HG03060 (cell line): ENCODE data around the gene TRIM49C.
"Not testable (repeated sequence)": the region's sequence is repeated elsewhere in the genome, so short reads cannot be mapped to it uniquely, and the experiment has no call there.

Source experiments
- ATAC-seq: cut with Tn5 transposase; IDR thresholded peaks from one replicate; pipeline ENCODE4 v1.9.1; 2021; ENCODE audit warnings: low read depth, moderate number of reproducible peaks; ENCODE audit not compliant: unreplicated experiment

The TRIM49C gene, protein sequence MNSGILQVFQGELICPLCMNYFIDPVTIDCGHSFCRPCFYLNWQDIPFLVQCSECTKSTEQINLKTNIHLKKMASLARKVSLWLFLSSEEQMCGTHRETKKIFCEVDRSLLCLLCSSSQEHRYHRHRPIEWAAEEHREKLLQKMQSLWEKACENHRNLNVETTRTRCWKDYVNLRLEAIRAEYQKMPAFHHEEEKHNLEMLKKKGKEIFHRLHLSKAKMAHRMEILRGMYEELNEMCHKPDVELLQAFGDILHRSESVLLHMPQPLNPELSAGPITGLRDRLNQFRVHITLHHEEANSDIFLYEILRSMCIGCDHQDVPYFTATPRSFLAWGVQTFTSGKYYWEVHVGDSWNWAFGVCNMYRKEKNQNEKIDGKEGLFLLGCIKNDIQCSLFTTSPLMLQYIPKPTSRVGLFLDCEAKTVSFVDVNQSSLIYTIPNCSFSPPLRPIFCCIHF

DNA sequence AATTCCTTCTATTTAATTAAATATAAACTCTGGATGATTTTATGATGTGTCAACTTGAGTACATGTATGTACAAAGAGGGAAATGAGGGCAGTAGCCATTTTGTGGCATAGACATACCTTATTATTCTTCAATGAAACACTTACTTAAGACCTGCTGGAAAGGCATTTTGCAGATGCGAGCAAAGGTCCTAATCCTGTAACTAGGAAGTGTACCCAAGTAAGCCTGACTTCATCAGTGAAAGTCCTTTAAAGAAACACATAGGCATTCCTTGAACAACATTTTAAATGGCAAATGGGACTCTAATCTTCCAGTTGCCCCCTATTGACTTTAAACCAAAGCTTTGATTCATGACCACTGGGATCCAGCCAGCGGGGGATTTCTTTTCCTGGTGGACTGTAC is at the start of gene TRIM49C:
TSS of gene TRIM49C (plus strand) at position 301 of the 400 bp plus-strand sequence. CDS start 4,106 bp downstream, outside the sequence.
- not testable (repeated sequence) for ATAC-seq

DNA sequence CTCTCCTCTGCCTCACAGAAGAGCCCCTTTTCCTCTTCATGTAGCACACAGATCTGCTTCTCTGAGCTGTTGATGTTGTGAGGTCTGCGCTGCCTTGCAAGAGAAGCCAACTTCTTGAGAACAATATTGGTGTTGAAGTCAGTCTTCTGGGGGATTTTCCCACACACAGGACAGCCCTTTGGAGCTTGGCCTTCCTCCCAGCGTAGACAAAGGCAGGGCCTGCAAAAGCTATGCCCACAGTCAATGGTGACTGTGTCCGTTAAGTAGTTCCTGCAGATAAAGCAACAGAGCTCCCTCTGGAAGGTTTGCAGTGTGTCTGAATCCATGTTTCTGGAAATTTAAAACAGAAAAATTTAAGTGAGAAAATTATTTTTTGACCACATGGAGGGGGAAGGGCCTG is 6.7 kb upstream of the TRIM49C start:
- ATAC-seq = not testable (repeated sequence)

DNA sequence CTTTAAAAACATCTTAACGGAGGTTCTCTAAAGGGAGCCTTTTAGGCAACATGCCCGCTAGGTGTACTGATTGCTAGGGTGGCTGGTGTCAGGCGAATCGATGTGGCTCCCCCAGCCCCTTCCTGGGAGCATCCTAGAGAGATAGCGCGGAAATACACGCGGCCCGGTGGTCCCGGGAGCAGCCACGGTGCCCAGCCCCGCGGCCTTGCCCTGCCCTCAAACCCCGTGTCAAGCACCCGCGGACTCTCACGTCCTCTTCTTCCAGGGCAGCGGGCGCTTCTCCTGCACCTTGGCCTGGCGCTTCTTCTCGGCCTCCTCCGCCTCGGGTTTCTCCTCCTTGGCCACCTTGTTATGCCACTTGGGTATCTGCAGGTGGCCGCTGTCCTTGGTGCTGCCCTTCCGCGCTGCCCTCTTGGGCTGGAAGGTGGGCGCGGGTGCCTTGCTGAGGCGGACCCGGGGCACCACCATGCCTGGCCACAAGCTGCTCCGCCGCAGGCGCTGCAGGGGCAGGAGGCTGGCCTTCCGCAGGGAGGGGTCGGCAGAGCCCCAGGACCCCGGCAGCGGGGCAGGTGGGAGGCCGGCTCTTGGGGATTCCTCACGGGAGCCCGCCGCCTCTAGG is 20.8 kb downstream of the TRIM49C start:
- not testable (repeated sequence) for ATAC-seq

DNA sequence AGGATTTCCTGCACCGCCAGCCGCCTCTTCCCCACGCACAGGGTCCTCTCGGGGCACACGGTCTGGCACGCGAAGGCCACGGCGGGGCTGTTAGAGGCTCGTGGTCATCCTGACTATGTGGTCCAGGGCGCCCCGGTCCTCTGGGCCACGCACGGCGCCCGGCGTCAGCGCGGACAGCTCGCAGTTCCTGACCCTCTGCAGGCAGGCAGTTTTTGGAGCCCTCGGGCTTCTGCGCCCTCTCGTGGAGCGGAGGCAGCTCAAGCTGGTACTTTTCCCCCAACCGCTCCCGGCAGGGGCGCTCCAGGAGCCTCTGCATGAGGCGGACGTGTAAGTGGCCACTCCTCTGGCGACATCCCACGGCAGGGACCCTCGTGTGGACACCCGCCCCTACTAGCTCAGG is 21.4 kb downstream of the TRIM49C start:
- ATAC-seq = not testable (repeated sequence)

DNA sequence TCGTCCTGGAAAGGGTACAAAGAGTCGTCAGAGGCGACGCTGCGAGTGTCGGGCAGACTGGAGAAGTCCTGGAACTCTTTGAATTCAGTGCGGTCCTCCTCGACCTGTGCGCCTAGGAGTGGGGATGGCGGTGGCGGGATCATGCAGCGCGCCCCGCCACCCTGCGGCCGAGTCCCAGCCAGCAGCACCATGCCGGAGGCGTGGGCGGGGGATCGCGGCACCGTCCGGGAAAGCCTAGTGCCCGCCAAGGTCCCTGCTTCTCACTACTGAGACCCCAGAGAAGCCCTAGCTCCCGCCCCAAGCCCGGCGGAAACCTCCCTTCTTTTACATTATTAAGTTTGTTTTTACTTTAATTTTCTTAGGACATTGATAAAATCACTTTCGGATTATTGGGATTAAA is 22.6 kb downstream of the TRIM49C start:
- ATAC-seq = not testable (repeated sequence)

DNA sequence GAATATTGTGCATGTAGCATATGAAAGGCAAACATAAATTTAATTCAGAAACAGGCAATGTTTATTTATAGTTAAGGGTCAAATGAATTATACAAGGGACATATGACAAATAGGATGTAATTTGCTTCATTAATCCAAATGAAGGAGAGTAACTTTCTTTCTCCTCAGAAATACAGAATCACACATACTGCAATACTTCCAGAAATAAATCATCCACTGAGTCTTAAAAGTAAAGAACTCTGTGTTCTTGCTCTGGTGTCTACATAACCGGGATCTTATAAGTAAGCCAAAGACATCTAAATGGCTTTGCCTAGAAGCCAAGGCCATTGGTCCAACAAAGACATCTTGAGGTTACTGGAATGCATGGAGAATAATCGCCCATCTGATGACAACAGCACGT is 54.7 kb downstream of the TRIM49C start, which contains the start of gene UBTFL1:
TSS of gene UBTFL1 (plus strand) at position 301 of the 400 bp plus-strand sequence. CDS start at position 301, 0 bp downstream.
- not testable (repeated sequence) for ATAC-seq

DNA sequence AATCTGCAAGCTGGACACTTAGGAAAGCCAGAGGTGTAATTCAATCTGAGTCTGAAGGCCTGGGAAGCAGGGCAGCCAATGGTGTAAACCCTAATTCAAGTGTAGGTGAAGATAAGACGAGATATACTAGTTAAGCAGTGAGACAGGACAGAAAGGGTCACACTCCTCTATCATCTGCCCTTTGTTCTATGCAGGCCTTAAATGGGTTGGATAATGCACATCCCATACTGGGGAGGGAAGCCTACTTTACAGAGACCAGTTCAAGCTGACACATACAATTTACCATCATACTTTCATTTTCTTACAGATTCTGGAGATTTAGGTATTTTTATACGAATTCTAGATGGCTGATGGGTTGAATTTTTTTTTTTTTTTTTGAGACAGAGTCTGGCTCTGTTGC is 57.8 kb downstream of the TRIM49C start:
- ATAC-seq = not testable (repeated sequence)
